VCaP (cell line): ENCODE measurements around the gene GALNT8.

Experiments
- H3K27ac ChIP-seq: fragments of 450-650 bp; 2 replicates; pipeline ENCODE4 v1.5.1; 2017
- TF ChIP-seq, protein P1 (sequence below): fragments of 450-650 bp; conservative IDR thresholded peaks from 2 replicates; pipeline ENCODE4 v1.5.1; 2017; ENCODE audit warnings: mild to moderate bottlenecking, moderate library complexity

The GALNT8 gene

DNA sequence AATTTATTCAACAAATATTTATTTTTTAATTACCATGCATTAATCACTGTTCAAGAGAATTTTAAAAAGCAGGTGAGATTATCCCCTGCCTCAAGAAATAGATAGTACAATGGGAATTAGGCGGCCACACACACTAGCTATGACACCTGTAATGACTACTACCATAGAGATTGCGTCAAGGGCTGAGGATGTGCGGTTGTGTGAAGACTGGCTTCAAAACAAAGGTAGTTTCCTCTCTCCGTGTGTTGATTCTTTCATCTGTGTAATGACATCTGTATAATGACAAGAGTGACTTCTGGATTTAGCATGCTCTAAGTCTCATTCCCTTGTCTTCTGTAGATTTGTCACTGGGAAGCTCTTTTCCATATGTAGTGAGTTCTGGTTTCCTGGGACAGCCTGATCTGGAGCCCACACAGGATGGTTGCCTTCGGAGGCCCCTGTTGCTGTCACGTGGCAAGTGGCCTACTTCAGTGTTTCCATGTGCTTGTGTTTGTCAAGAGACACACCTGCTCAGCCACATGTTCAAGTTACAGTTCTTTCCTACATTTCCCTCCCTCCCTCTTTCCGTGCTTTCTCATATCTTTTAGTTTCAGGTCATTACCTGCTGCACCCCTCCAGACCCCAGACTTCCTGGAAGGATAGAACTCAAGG is 64.3 kb downstream of the GALNT8 start:
- TF ChIP-seq, protein P1, sequence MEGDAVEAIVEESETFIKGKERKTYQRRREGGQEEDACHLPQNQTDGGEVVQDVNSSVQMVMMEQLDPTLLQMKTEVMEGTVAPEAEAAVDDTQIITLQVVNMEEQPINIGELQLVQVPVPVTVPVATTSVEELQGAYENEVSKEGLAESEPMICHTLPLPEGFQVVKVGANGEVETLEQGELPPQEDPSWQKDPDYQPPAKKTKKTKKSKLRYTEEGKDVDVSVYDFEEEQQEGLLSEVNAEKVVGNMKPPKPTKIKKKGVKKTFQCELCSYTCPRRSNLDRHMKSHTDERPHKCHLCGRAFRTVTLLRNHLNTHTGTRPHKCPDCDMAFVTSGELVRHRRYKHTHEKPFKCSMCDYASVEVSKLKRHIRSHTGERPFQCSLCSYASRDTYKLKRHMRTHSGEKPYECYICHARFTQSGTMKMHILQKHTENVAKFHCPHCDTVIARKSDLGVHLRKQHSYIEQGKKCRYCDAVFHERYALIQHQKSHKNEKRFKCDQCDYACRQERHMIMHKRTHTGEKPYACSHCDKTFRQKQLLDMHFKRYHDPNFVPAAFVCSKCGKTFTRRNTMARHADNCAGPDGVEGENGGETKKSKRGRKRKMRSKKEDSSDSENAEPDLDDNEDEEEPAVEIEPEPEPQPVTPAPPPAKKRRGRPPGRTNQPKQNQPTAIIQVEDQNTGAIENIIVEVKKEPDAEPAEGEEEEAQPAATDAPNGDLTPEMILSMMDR, result no peak
- no peak overlapping the region for H3K27ac ChIP-seq

DNA sequence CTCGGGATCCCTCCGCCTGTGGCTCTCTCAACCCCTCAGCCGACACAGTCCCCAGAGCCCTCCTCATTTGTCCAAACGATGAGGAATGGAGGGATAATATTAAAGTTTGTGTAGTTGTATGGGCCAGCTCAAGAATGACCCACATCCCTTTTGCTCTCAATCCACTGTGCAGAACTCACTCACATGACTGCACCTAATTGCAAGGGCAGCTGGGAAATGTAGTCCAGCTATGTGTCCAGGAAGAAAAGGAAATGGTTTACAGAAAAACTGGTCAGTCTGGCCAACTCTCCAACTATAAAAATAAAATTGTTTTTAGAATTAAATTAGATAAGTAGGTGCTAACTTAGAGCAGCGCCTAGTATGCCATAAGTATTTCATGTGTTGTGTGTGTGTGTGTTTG is 66.6 kb downstream of the GALNT8 start:
- no peak overlapping the region for H3K27ac ChIP-seq
- TF ChIP-seq, protein P1, result no peak

DNA sequence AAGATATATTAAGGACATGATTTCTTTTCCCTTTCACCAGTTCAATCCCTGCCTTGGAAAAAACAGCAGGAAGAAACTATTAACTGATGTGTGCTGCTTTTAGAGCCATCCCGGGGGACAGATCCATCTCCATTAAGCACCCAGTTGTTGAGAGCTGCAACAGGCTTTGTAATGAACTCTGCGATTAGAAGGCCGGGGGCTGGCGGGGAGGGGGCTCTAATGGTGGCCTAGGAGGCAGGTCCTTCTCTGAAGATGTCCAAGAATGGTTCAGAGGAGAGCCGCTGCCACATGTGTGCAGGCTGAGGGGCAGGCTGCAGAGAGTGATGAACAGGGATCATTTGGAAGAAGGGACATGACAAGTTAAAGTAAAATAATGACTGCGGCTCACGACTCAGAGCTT is 67.8 kb downstream of the GALNT8 start:
- TF ChIP-seq, protein P1, result no peak
- H3K27ac ChIP-seq, result no peak overlapping the region

DNA sequence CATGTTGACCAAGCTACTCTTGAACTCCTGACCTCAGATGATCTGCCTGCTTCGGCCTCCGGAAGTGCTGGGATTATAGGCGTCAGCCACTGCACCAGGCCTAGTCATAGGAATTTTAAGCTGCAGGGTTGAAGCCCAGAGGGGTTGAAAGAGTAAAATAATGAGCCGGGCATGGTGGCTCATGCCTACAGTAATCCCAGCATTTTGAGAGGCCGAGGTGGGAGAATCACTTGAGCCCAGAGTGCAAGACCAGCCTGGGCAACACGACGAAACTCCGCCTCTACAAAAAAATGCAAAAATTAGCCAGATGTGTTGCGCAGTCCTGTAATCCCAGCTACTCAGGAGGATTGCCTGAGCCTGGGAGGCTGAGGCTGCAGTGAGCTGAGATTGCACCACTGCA is 69.6 kb downstream of the GALNT8 start:
- TF ChIP-seq, protein P1, result no peak
- H3K27ac ChIP-seq, result no peak overlapping the region

DNA sequence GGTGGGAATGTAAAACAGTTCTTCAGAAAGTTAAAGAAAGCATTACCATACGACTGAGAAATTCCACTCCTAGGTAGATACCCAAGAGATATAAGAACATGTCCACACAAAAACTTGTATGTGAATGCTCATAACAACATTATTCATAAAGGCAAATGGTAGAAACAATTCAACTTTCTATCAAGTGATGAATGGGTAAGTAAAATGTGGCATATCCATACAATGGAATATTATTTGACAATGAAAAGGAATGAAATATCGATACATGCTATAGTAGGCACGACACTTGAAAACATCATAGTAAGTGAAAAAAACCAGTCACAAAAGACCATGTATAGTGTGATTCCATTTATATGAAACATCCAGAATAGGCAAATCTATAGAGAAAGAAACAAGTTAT is 71.3 kb downstream of the GALNT8 start:
- H3K27ac ChIP-seq, result no peak overlapping the region
- TF ChIP-seq, protein P1, result no peak

DNA sequence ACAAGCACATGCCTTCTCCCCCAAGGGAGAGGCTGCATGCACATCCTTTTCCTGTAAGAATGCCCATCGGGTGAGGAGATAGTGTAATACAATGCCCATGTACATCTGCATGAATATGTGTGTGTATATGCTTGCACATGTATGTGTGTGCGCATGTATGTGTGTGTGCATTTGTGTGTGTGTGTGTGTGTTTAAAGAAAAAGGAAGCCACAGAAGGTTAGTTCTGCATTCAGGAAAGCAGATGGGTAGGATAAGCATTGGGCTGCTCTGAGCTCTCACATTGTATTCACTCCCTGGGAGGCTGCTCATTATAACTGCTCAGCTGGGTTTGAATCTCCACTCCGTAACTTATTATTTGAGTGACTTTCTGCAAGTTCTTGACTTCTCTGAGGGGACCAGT is 74.3 kb downstream of the GALNT8 start:
- H3K27ac ChIP-seq, result no peak overlapping the region
- TF ChIP-seq, protein P1, result no peak

DNA sequence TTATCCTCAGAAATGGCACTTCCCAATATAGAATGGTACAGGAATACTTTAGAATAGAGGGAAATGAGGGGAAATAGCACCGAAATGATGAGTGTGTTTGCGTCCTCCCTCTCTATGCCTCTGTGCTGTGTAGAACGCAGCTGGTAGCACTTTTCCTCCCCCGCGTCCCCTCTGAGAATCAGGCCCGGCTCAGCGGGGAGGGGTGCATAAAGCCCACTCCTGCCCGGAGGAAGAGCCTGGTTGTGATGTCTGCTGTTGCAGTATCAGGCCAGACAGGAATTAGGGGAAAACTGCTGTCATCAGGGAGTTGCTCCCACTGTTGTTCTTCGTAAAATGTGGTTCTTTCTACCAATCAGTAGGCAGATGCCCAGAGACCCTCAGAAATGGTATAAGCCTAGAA is 76.0 kb downstream of the GALNT8 start:
- TF ChIP-seq, protein P1, result no peak
- H3K27ac ChIP-seq, result no peak overlapping the region
